HG02981 (cell line): ENCODE results near the gene UNC93B1.
"Not testable (repeated sequence)": the region's sequence is repeated elsewhere in the genome, so short reads cannot be mapped to it uniquely, and the experiment has no call there.

Experiments
- ATAC-seq: cut with Tn5 transposase; IDR thresholded peaks from one replicate; pipeline ENCODE4 v1.9.1; 2021; ENCODE audit warnings: mild to moderate bottlenecking, moderate library complexity; ENCODE audit not compliant: unreplicated experiment

The UNC93B1 gene

GRCh38 chr11:67943406-67943805, 60.5 kb downstream of the UNC93B1 start:
- ATAC-seq = not testable (repeated sequence)
